ENCODE measurements around the gene RNF19B.
"Not testable (repeated sequence)": the region's sequence is repeated elsewhere in the genome, so short reads cannot be mapped to it uniquely, and the experiment has no call there.

Gene RNF19B

GRCh38 chr1:32991819-32992488 lies 27.3 kb upstream of the RNF19B start:
- no peak for DNase-seq

GRCh38 chr1:32991386-32991785 lies 26.8 kb upstream of the RNF19B start:
- no peak for DNase-seq

GRCh38 chr1:32990887-32991286 lies 26.3 kb upstream of the RNF19B start:
- no peak for DNase-seq

- peak; percentile 76 for DNase-seq
Measured at GRCh38 chr1:32989160-32990050, 24.8 kb upstream of the RNF19B start.

- DNase-seq = no peak
Measured at GRCh38 chr1:32988665-32989064, 24.1 kb upstream of the RNF19B start.

- DNase-seq = no peak
Measured at GRCh38 chr1:32985226-32985625, 20.6 kb upstream of the RNF19B start.

GRCh38 chr1:32984455-32985171 lies 20.0 kb upstream of the RNF19B start:
- DNase-seq = no peak

GRCh38 chr1:32984090-32984454 lies 19.5 kb upstream of the RNF19B start:
- no peak for DNase-seq

GRCh38 chr1:32983020-32983419 lies 18.4 kb upstream of the RNF19B start:
- DNase-seq = no peak

- DNase-seq = peak; percentile 81
Measured at GRCh38 chr1:32981003-32981901, 16.6 kb upstream of the RNF19B start.

GRCh38 chr1:32980080-32980479 lies 15.5 kb upstream of the RNF19B start:
- DNase-seq = no peak

- DNase-seq = no peak
Measured at GRCh38 chr1:32978854-32979253, 14.2 kb upstream of the RNF19B start.

GRCh38 chr1:32977546-32978087 lies 13.0 kb upstream of the RNF19B start:
- DNase-seq = no peak

GRCh38 chr1:32975055-32975454 lies 10.4 kb upstream of the RNF19B start:
- DNase-seq = not testable (repeated sequence)

- DNase-seq = not testable (repeated sequence)
Measured at GRCh38 chr1:32973458-32973857, 8.8 kb upstream of the RNF19B start.

- no peak for DNase-seq
Measured at GRCh38 chr1:32972814-32973428, 8.3 kb upstream of the RNF19B start.

- no peak for DNase-seq
Measured at GRCh38 chr1:32971576-32971975, 7.0 kb upstream of the RNF19B start.

GRCh38 chr1:32971156-32971555 lies 6.5 kb upstream of the RNF19B start:
- DNase-seq = no peak

- DNase-seq = no peak
Measured at GRCh38 chr1:32969566-32969965, 5.0 kb upstream of the RNF19B start.

- DNase-seq = no peak
Measured at GRCh38 chr1:32967888-32968568, 3.4 kb upstream of the RNF19B start.

- peak; percentile 80 for DNase-seq
Measured at GRCh38 chr1:32966900-32967299, 2.3 kb upstream of the RNF19B start.

Data from hematopoietic multipotent progenitor cell treated with erythropoietin and hydrocortisone succinate and interleukin-3 and kit ligand, for 6 days (in vitro differentiated cells).